DLD1 (cell line): Measurements from ENCODE around the gene FAM3C.

Experiments
- in situ Hi-C: cut with HindIII; loops from 2 replicates; pipeline ENCODE4 v1.10.0; 2017; ENCODE audit warnings: low sequenced_read_pairs

The FAM3C gene

GRCh38 chr7:121411597-121411979 lies 15.5 kb upstream of the FAM3C start:
- in situ Hi-C loops: no loop called here

- in situ Hi-C loops: no loop called here
These were observed 14.9 kb upstream of the FAM3C start for GRCh38 chr7:121410829-121411596.

GRCh38 chr7:121406944-121407343 lies 10.8 kb upstream of the FAM3C start:
- in situ Hi-C loops: loop anchor here (10.0 kb wide), 1 partner anchor 58 kb away; no protein-coding TSS in a partner anchor

GRCh38 chr7:121406461-121406860 lies 10.4 kb upstream of the FAM3C start:
- in situ Hi-C loops: loop anchor here (10.0 kb wide), 1 partner anchor 58 kb away; no protein-coding TSS in a partner anchor

- in situ Hi-C loops: loop anchor here (10.0 kb wide), 1 partner anchor 60 kb away; no protein-coding TSS in a partner anchor
These were observed 8.2 kb upstream of the FAM3C start for GRCh38 chr7:121404348-121404747.

GRCh38 chr7:121402701-121403100 lies 6.6 kb upstream of the FAM3C start:
- in situ Hi-C loops: loop anchor here (10.0 kb wide), 1 partner anchor 62 kb away; no protein-coding TSS in a partner anchor

- in situ Hi-C loops: loop anchor here (10.0 kb wide), 1 partner anchor 63 kb away; no protein-coding TSS in a partner anchor
These were observed 5.8 kb upstream of the FAM3C start for GRCh38 chr7:121401896-121402295.

- in situ Hi-C loops: loop anchor here (25.0 kb wide), 1 partner anchor 164 kb away; no protein-coding TSS in a partner anchor
These were observed 2.1 kb upstream of the FAM3C start for GRCh38 chr7:121398246-121398645.

GRCh38 chr7:121397822-121398221 lies 1.7 kb upstream of the FAM3C start:
- in situ Hi-C loops: loop anchor here (25.0 kb wide), 1 partner anchor 164 kb away; no protein-coding TSS in a partner anchor

- in situ Hi-C loops: loop anchor here (25.0 kb wide), 1 partner anchor 165 kb away; no protein-coding TSS in a partner anchor
These were observed 1.3 kb upstream of the FAM3C start for GRCh38 chr7:121397361-121397760.

GRCh38 chr7:121395494-121395960 lies 581 bp downstream of the FAM3C start:
- in situ Hi-C loops: loop anchor here (25.0 kb wide), 1 partner anchor 167 kb away; no protein-coding TSS in a partner anchor

GRCh38 chr7:121394709-121395140 lies 1.4 kb downstream of the FAM3C start:
- in situ Hi-C loops: loop anchor here (25.0 kb wide), 1 partner anchor 168 kb away; no protein-coding TSS in a partner anchor

GRCh38 chr7:121393005-121393366 lies 3.1 kb downstream of the FAM3C start:
- in situ Hi-C loops: loop anchor here (25.0 kb wide), 1 partner anchor 169 kb away; no protein-coding TSS in a partner anchor

GRCh38 chr7:121392277-121393004 lies 3.7 kb downstream of the FAM3C start:
- in situ Hi-C loops: loop anchor here (25.0 kb wide), 1 partner anchor 170 kb away; no protein-coding TSS in a partner anchor

- in situ Hi-C loops: loop anchor here (25.0 kb wide), 1 partner anchor 171 kb away; no protein-coding TSS in a partner anchor
These were observed 4.4 kb downstream of the FAM3C start for GRCh38 chr7:121391686-121392085.

GRCh38 chr7:121390617-121391016 lies 5.5 kb downstream of the FAM3C start:
- in situ Hi-C loops: loop anchor here (25.0 kb wide), 1 partner anchor 172 kb away; no protein-coding TSS in a partner anchor

GRCh38 chr7:121390109-121390508 lies 6.0 kb downstream of the FAM3C start:
- in situ Hi-C loops: loop anchor here (25.0 kb wide), 1 partner anchor 172 kb away; no protein-coding TSS in a partner anchor

GRCh38 chr7:121388950-121389349 lies 7.2 kb downstream of the FAM3C start:
- in situ Hi-C loops: loop anchor here (25.0 kb wide), 1 partner anchor 173 kb away; no protein-coding TSS in a partner anchor

GRCh38 chr7:121385800-121386179 lies 10.3 kb downstream of the FAM3C start:
- in situ Hi-C loops: loop anchor here (25.0 kb wide), 1 partner anchor 177 kb away; no protein-coding TSS in a partner anchor

- in situ Hi-C loops: loop anchor here (25.0 kb wide), 1 partner anchor 177 kb away; no protein-coding TSS in a partner anchor
These were observed 10.9 kb downstream of the FAM3C start for GRCh38 chr7:121385056-121385799.
